Esophagus muscularis mucosa (tissue), 4 donors: Measurements from ENCODE around the gene MAP2. TPM values are rescaled to one million over a fixed set of nuclear protein-coding genes. Genes with fewer than 3 reads are reported as not detected.
"Not testable (repeated sequence)": the region's sequence is repeated elsewhere in the genome, so short reads cannot be mapped to it uniquely, and the experiment has no call there.

Experiments
- DNase-seq: peaks from one replicate; pipeline ENCODE4 v3.0.0-alpha.2; 2017; ENCODE audit errors: extremely low spot score
- H3K27ac ChIP-seq, 4 donors: fragments of 200-600 bp; sonication (generic); replicated peaks in 1 of 4; 1 replicate in 3 of 4; 2 replicates in 1 of 4; pipeline ENCODE4 v1.5.1; 2016 to 2019; ENCODE audit warnings: mild to moderate bottlenecking in 1 of 4
- H3K27me3 ChIP-seq, 4 donors: fragments of 200-600 bp; sonication (generic); one replicate each; pipeline versions ENCODE4 v1.5.1 to v1.6.0; 2016 to 2019
- H3K36me3 ChIP-seq, 4 donors: fragments of 200-600 bp; sonication (generic); one replicate each; pipeline ENCODE4 v1.5.1; 2016 to 2019
- H3K4me1 ChIP-seq, 4 donors: fragments of 200-600 bp; sonication (generic); one replicate each; pipeline ENCODE4 v1.5.1; 2016 to 2019
- H3K4me3 ChIP-seq, 4 donors: fragments of 200-600 bp; sonication (generic); 1 replicate in 2 of 4; 2 replicates in 2 of 4; pipeline ENCODE4 v1.5.1; 2016 to 2019; ENCODE audit warnings: mild to moderate bottlenecking in 4 of 4, moderate library complexity in 1 of 4
- H3K9me3 ChIP-seq, 4 donors: fragments of 200-600 bp; sonication (generic); 1 replicate in 3 of 4; 2 replicates in 1 of 4; pipeline ENCODE4 v1.5.1; 2016 to 2019
- CTCF ChIP-seq, 3 experiments: fragments of 200-600 bp in 2 of 3; fragments of 450-650 bp in 1 of 3; sonication (generic) in 2 of 3; IDR thresholded peaks; one replicate each; pipeline ENCODE4 v1.5.1; 2017 to 2019; ENCODE audit warnings: antibody characterized with exemption in 3 of 3, mild to moderate bottlenecking in 2 of 3, moderate library complexity in 1 of 3
- EP300 ChIP-seq: sonication (generic); formaldehyde crosslinking; IDR thresholded peaks from one replicate; pipeline ENCODE4 v1.6.1; 2017; ENCODE audit warnings: antibody characterized with exemption
- POLR2A ChIP-seq: fragments of 450-650 bp; IDR thresholded peaks from one replicate; pipeline ENCODE4 v1.6.1; 2017; ENCODE audit warnings: antibody characterized with exemption, moderate library complexity, mild to moderate bottlenecking, low read depth
- POLR2AphosphoS5 ChIP-seq, 2 donors: sonication (generic); formaldehyde crosslinking; IDR thresholded peaks; one replicate each; pipeline ENCODE4 v1.6.1; 2017; ENCODE audit warnings: antibody characterized with exemption in 2 of 2
- WGBS: methylation state at CpG from one replicate; pipeline ENCODE4 v1.1.5; 2018; 5-methylcytosine and 5-hydroxymethylcytosine counted together
- intact Hi-C: fragments of 100-400 bp; cut with DNase I; formaldehyde crosslinking; loops from one replicate; pipeline ENCODE4 v1.15.1; 2023
- total RNA-seq, 4 donors: library from RNA; depleted of rRNA; stranded (reverse); fragments of >200 nt; gene quantifications; one replicate each; pipeline versions ENCODE4 v1.1.0 to v1.2.1, GENCODE V29; 2016

Gene MAP2
- total RNA-seq, 4 donors from 2014 or later = 11.1 to 62.6 (median 47.0) TPM

GRCh38 chr2:209473930-209474419, 50.1 kb downstream of the MAP2 start:
- 38% methylated on average over 3 of the region's 3 CpGs for WGBS
- Histone ChIP-seq H3K27ac (no peak overlapping the region), H3K4me1 (peaks cover 0 to 12% (median 5%) of the 10 kb centered on the region in 4 donors), H3K36me3 (no peaks in the 10 kb centered on the region), H3K9me3 (no peaks in the 10 kb centered on the region), H3K27me3 (no peaks in the 10 kb centered on the region), H3K4me3 (no peak overlapping the region)
- intact Hi-C loops = no loop called here
- no peak for DNase-seq
- TF ChIP-seq EP300 = no peak

GRCh38 chr2:209474960-209475359, 51.1 kb downstream of the MAP2 start:
- intact Hi-C loops = no loop called here
- Histone ChIP-seq H3K36me3 (no peaks in the 10 kb centered on the region), H3K27me3 (no peaks in the 10 kb centered on the region), H3K4me1 (peaks cover 0 to 12% (median 5%) of the 10 kb centered on the region in 4 donors), H3K9me3 (no peaks in the 10 kb centered on the region), H3K27ac (no peak overlapping the region), H3K4me3 (no peak overlapping the region)
- 79% methylated on average over 2 of the region's 2 CpGs for WGBS
- no peak for DNase-seq
- no peak for TF ChIP-seq POLR2A
- no peak for TF ChIP-seq EP300
- no peak for TF ChIP-seq CTCF (IDR thresholded peaks at IDR 0.05)
- no peak for TF ChIP-seq POLR2AphosphoS5 (IDR thresholded peaks at IDR 0.05)

- WGBS = 37% methylated on average over 8 of the region's 8 CpGs
- TF ChIP-seq POLR2A (no peak), EP300 (no peak)
- DNase-seq = no peak
- H3K4me3 ChIP-seq = no peak overlapping the region
- no peaks in the 10 kb centered on the region for H3K27me3 ChIP-seq
- no peak overlapping the region for H3K27ac ChIP-seq
- H3K4me1 ChIP-seq = peaks cover 0 to 12% (median 5%) of the 10 kb centered on the region in 4 donors
- H3K9me3 ChIP-seq = no peaks in the 10 kb centered on the region
- intact Hi-C loops = no loop called here
- no peaks in the 10 kb centered on the region for H3K36me3 ChIP-seq
Observed at GRCh38 chr2:209476367-209477208, 52.7 kb downstream of the MAP2 start.

- H3K36me3 ChIP-seq, H3K4me3 ChIP-seq, H3K27ac ChIP-seq, H3K9me3 ChIP-seq, intact Hi-C loops, H3K27me3 ChIP-seq, DNase-seq: not testable (repeated sequence)
- H3K4me1 ChIP-seq = peaks cover 5 to 18% (median 10%) of the 10 kb centered on the region in 4 donors
- WGBS = 59% methylated on average over 1 of the region's 1 CpG
Observed at GRCh38 chr2:209492296-209492695, 68.4 kb downstream of the MAP2 start.

- WGBS = 92% methylated on average over 13 of the region's 13 CpGs
Observed at GRCh38 chr2:209495068-209495620, 71.3 kb downstream of the MAP2 start.

GRCh38 chr2:209495855-209496585, 72.2 kb downstream of the MAP2 start:
- WGBS = 26% methylated on average over 4 of the region's 4 CpGs

More at GRCh38 chr2:209495068-209495620, 71.3 kb downstream of the MAP2 start:
- Histone ChIP-seq H3K9me3 (peaks cover 0 to 24% (median 0%) of the 10 kb centered on the region in 4 donors), H3K4me3 (peak overlapping the region in 1 of 4 donors; percentile 5), H3K4me1 (peaks cover 5 to 18% (median 10%) of the 10 kb centered on the region in 4 donors), H3K27ac (peak overlapping the region; percentile 59 to 67 (median 64))
- H3K36me3 ChIP-seq, DNase-seq, intact Hi-C loops, H3K27me3 ChIP-seq: not testable (repeated sequence)

More at GRCh38 chr2:209495855-209496585, 72.2 kb downstream of the MAP2 start:
- Histone ChIP-seq H3K27ac (peak overlapping the region; percentile 41 to 67 (median 60)), H3K4me1 (peaks cover 5 to 18% (median 10%) of the 10 kb centered on the region in 4 donors), H3K27me3 (no peaks in the 10 kb centered on the region), H3K9me3 (peaks cover 0 to 24% (median 0%) of the 10 kb centered on the region in 4 donors), H3K4me3 (no peak overlapping the region), H3K36me3 (no peaks in the 10 kb centered on the region)
- intact Hi-C loops = no loop called here
- DNase-seq = no peak
- TF ChIP-seq EP300 = peak; percentile 7
- no peak for TF ChIP-seq CTCF (IDR thresholded peaks at IDR 0.05)
- peak; percentile 42 to 45 for TF ChIP-seq POLR2AphosphoS5 (IDR thresholded peaks at IDR 0.05)
